HepG2 (cell line): Measurements from ENCODE around the gene PLD4. TPM values are rescaled to one million over a fixed set of nuclear protein-coding genes. Genes with fewer than 3 reads are reported as not detected.

ENCODE experiments used
- EP300 ChIP-seq, 3 experiments: sonication (generic) in 1 of 3; formaldehyde crosslinking in 1 of 3; IDR thresholded peaks; 2 replicates each; pipeline versions ENCODE4 v1.5.1 to v1.6.1; 2011 to 2020; ENCODE audit warnings: low read depth in 2 of 3, low read length in 2 of 3, borderline replicate concordance in 1 of 3, improper control_type of control experiment in 1 of 3, mild to moderate bottlenecking in 1 of 3, missing genetic modification reagents in 1 of 3, moderate library complexity in 1 of 3
- EZH2 ChIP-seq: conservative IDR thresholded peaks from 2 replicates; pipeline ENCODE4 v1.6.1; 2012; ENCODE audit warnings: mild to moderate bottlenecking, low read depth, low read length, moderate library complexity
- GMEB2 ChIP-seq: IDR thresholded peaks from 2 replicates; pipeline ENCODE4 v1.6.1; 2016; ENCODE audit warnings: missing biosample characterization, missing genetic modification reagents, low read depth
- HMGXB4 ChIP-seq, 2 experiments: sonication (generic) in 1 of 2; formaldehyde crosslinking in 1 of 2; IDR thresholded peaks; 2 replicates each; pipeline versions ENCODE4 v1.4.0 to v1.6.1; 2018 to 2020; ENCODE audit warnings: missing genetic modification reagents in 2 of 2, borderline replicate concordance in 1 of 2, low read depth in 1 of 2, mild to moderate bottlenecking in 1 of 2, missing biosample characterization in 1 of 2
- JARID2 ChIP-seq: sonication (generic); formaldehyde crosslinking; IDR thresholded peaks from 2 replicates; pipeline ENCODE4 v1.8.1; 2023; ENCODE audit warnings: missing genetic modification reagents, inconsistent platforms; ENCODE audit not compliant: insufficient replicate concordance
- MLLT10 ChIP-seq: sonication (generic); formaldehyde crosslinking; IDR thresholded peaks from 2 replicates; pipeline ENCODE4 v1.4.0; 2020; ENCODE audit warnings: missing genetic modification reagents
- NBN ChIP-seq: fragments of 450-650 bp; conservative IDR thresholded peaks from 2 replicates; pipeline ENCODE4 v1.6.1; 2017
- RAD51 ChIP-seq: fragments of 450-650 bp; IDR thresholded peaks from 2 replicates; pipeline ENCODE4 v1.6.1; 2016; ENCODE audit warnings: borderline replicate concordance
- RBAK ChIP-seq: sonication (generic); formaldehyde crosslinking; IDR thresholded peaks from 2 replicates; pipeline ENCODE4 v1.5.1; 2020; ENCODE audit warnings: mild to moderate bottlenecking, missing genetic modification reagents
- SAP130 ChIP-seq: IDR thresholded peaks from 2 replicates; pipeline ENCODE4 v1.6.1; 2016; ENCODE audit warnings: low read depth
- SMC3 ChIP-seq: IDR thresholded peaks from 2 replicates; pipeline ENCODE4 v1.6.1; 2011; ENCODE audit warnings: low read length, improper control_type of control experiment
- TEAD3 ChIP-seq: optimal IDR thresholded peaks from 2 replicates; pipeline ENCODE3; 2016; ENCODE audit warnings: borderline replicate concordance
- UBTF ChIP-seq: sonication (generic); formaldehyde crosslinking; IDR thresholded peaks from 2 replicates; pipeline ENCODE4 v1.4.0; 2020; ENCODE audit warnings: mild to moderate bottlenecking, missing genetic modification reagents
- ZBTB43 ChIP-seq: sonication (generic); formaldehyde crosslinking; conservative IDR thresholded peaks from 2 replicates; pipeline ENCODE4 v1.4.0; 2020; ENCODE audit warnings: missing genetic modification reagents
- ZNF263 ChIP-seq: sonication (generic); formaldehyde crosslinking; IDR thresholded peaks from 2 replicates; pipeline ENCODE4 v1.4.0; 2020; ENCODE audit warnings: missing genetic modification reagents
- ZNF556 ChIP-seq: sonication (generic); formaldehyde crosslinking; IDR thresholded peaks from 2 replicates; pipeline ENCODE4 v1.4.0; 2020; ENCODE audit warnings: mild to moderate bottlenecking, missing genetic modification reagents, borderline replicate concordance
- ZNF605 ChIP-seq: sonication (generic); formaldehyde crosslinking; IDR thresholded peaks from 2 replicates; pipeline ENCODE4 v1.8.0; 2022; ENCODE audit warnings: mild to moderate bottlenecking, missing genetic modification reagents
- ZNF782 ChIP-seq: sonication (generic); formaldehyde crosslinking; IDR thresholded peaks from 2 replicates; pipeline ENCODE4 v1.4.0; 2020; ENCODE audit warnings: missing genetic modification reagents, mild to moderate bottlenecking, borderline replicate concordance
- polyA plus RNA-seq, 8 experiments: library from polyadenylated mRNA; depleted of rRNA in 3 of 8; stranded (reverse) in 7 of 8; unstranded in 1 of 8; fragments of >200 nt; fragmentation: Illumina TruSeq in 4 of 8; extraction: Trizol in 4 of 8; gene quantifications; 2 replicates each; pipeline versions ENCODE4 v1.2.1 to v1.2.3, GENCODE V29; 2011 to 2016; ENCODE audit warnings: low read depth in 4 of 8, missing spikeins in 1 of 8, mixed read lengths in 1 of 8; ENCODE audit not compliant: insufficient read depth in 1 of 8
- total RNA-seq, 5 experiments: library from RNA; depleted of rRNA; stranded (reverse); fragments of >200 nt; fragmentation: Illumina TruSeq; extraction: Trizol; gene quantifications; 2 replicates each; pipeline ENCODE4 v1.2.3, GENCODE V29; 2016; ENCODE audit warnings: low read depth in 1 of 5

Gene PLD4
- total and polyA plus RNA-seq, 2 of the 13 experiments (the other 11 are each of a cell fraction or from before 2014, with no cell fraction given): not detected

- no peak for TF ChIP-seq ZNF605 (CRISPR knock-in tag)
- TF ChIP-seq HMGXB4 (CRISPR knock-in tag; IDR thresholded peaks at IDR 0.05; ENCODE audit: borderline replicate concordance in 1 of 2, low read depth in 1 of 2): peak; percentile 44 to 76; a peak in 2 of 4 replicates
- no peak for TF ChIP-seq ZBTB43 (CRISPR knock-in tag)
- TF ChIP-seq MLLT10 (CRISPR knock-in tag): no peak
- peak; percentile 17; the same call in 1 of the 2 replicates for TF ChIP-seq ZNF782 (CRISPR knock-in tag)
- peak; percentile 44; the same call in 1 of the 2 replicates for TF ChIP-seq SAP130 (CRISPR knock-in tag)
- peak; percentile 55; the same call in 1 of the 2 replicates for TF ChIP-seq SMC3
- TF ChIP-seq TEAD3: no peak
- no peak for TF ChIP-seq EZH2
- no peak for TF ChIP-seq GMEB2
- no peak for TF ChIP-seq JARID2 (CRISPR knock-in tag)
- no peak for TF ChIP-seq NBN
- TF ChIP-seq ZNF556: peak; percentile 23; the same call in 1 of the 2 replicates
- TF ChIP-seq UBTF (CRISPR knock-in tag): 0 out of 2 replicates have a peak, but pooled peaks have one; percentile 29
- TF ChIP-seq ZNF263 (CRISPR knock-in tag): 0 out of 2 replicates have a peak, but pooled peaks have one; percentile 4
- no peak for TF ChIP-seq EP300 (IDR thresholded peaks at IDR 0.05; ENCODE audit: low read depth in 2 of 2, low read length in 2 of 2)
- TF ChIP-seq EP300 (CRISPR knock-in tag; IDR thresholded peaks at IDR 0.05; ENCODE audit: borderline replicate concordance): no peak
- no peak for TF ChIP-seq RBAK (CRISPR knock-in tag)
- no peak for TF ChIP-seq RAD51
Measured at GRCh38 chr14:104976198-104977007, 51.7 kb downstream of the PLD4 start (continued).
